HG02885 (cell line): ENCODE results near the gene FRMD6.
"Not testable (repeated sequence)": the region's sequence is repeated elsewhere in the genome, so short reads cannot be mapped to it uniquely, and the experiment has no call there.

Experiments
- ATAC-seq: cut with Tn5 transposase; IDR thresholded peaks from one replicate; pipeline ENCODE4 v1.9.1; 2021; ENCODE audit warnings: mild to moderate bottlenecking; ENCODE audit not compliant: unreplicated experiment, poor library complexity

FRMD6 gene

DNA sequence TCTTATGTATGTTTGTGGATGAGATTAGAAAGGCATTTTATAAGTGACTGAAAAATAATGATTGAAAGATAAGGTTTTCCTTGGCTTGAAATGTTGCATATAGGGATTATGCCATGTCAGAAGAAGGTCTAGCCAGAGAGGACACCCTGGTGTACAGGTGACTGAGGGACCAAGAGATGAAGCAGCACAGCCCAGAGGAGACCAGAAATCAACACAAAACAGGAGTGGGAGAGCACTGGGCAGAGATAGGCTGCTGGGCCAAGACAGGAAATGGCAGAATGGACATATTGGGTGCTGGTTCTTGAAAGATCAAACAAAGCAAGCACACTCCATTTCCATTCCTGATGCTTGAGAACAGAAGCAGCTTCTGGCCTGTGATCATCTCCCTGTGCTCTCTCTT lies 24.4 kb upstream of the FRMD6 start:
- ATAC-seq, result no peak

DNA sequence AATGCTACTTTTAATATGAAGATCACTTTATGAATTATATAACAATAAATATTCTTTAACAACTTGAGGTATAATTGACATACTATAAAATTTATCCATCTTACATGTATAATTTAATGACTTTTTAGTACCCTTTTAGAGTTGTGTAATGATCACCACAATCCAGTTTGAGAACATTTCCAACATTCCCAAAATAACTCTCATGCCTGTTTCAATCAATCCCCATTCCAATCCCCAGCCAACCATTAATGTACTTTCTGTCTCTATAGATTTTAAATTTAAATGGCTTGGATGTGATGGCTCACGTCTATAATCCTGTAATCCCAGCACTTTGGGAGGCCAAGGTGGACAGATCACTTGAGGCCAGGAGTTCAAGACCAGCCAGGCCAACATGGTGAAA lies 23.5 kb upstream of the FRMD6 start:
- no peak for ATAC-seq

DNA sequence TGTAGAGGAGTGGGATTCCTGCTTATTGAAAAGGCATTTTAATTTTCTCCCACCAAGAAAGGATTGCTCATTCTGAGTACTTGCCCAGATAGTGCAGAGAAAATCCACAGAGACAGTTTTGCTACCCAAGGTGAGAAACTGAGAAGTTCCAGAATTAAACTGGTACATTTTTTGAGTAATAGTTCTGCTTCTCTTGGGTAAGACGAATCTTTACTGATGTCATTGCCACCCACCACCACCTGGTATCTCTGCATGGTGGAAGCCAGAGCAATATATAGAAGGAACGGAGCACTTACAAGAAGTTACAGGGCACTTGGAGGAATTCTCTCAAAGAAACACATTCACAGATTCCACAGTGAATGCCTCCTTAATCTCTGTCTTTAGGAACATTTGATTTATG lies 20.7 kb upstream of the FRMD6 start:
- no peak for ATAC-seq

DNA sequence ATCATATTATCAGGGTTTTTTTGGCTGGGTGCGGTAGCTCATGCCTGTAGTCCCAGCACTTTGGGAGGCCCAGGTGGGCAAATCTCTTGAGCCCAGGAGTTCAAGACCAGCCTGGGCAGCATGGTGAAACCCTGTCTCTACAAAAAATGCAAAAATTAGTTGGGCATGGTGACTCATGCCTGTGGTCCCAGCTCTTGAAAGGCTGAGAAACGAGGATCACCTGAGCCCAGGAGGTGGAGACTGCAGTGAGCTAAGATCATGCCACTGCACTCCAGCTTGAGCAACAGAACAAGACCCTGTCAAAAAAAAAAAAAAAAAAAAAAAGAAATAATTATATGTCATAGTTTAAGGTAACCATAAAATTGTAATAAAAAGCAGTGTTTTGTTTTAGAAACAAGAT lies 18.4 kb upstream of the FRMD6 start:
- not testable (repeated sequence) for ATAC-seq

DNA sequence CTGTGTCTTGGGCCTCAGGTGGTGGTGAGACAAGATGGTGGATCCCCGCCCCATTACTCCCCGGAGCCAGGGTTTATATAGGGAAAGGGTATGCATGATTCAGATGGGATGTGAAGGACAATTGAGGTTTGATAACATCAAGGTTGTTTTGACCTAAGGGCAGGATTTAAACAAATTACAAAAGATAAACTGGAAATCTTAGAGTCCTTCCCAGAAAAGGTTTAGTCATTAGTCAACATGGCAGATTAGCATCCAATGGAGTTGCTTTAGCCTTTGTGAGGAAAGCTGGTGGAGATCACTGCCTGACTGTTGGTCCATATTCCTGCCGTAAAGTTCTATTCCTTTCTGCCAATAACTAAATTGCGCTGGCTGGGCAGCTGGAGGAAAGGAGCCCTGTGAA lies 15.6 kb upstream of the FRMD6 start:
- no peak for ATAC-seq

DNA sequence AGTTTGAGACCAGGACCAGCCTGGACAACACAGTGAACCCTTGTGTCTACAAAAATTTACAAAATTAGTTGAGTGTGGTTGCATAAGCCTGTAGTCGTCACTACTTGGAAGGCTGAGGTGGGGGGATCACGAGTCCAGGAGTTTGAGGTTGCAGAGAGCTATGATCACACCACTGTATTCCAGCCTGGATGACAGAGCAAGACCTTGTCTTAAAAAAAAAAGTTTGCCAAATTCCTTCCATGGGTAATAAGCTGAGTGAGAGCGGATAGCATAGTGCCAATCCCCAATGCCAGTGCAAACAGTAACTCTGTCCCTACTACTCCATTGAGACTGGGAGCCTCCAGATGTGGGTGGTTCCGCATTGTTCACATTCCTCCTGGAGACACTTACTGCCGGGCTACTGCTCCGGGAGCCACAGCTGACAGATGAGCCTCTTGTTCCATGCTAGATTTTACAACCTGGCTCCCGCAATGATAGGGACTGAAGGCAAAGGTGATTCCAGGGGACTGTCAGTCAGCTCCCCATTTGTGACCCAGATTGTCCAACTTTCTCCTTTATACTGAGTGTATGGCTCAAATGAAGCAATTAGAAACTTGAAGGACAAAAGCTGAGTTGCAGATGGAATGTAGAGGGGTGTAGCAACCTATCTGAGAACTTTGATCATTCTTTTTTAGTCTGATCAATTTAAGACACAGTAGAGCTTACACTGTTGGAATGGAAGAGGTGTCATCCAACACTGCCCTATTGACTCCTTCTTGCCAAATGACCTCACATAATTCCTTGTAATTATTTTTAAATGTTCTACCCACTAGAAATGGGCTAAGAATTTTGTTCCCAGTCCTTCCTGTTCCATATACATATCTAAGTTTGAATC lies 13.4 kb upstream of the FRMD6 start:
- ATAC-seq, result no peak

DNA sequence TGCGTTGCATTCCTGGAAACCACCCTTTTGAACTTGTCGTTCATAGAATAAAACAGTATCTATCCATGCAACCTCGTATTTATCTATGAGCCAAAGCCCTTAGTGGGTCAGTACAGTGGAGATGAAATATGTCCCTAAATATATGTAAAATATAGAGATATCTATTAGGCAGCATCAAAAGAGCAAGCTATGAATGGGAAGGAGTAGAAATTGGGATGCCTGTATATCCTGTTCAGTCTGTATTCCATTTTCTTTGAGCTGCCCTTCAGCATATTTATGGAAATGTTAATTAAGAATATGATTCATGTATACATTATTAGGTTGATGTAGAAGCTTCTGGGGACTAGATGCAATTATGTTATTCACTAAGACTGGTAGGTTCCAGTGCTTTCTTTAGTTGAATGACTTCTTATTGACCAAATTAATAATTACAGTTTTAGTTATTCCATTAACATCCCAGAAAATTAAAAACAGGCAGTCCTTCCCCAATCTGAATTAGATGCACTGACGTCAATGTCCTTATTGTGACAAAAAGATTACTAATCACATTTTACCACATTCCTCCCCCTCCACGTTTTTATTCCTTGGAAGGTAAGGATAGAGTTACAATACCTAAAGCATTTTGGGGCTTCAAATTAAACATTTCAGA lies 11.9 kb upstream of the FRMD6 start:
- ATAC-seq, result no peak

DNA sequence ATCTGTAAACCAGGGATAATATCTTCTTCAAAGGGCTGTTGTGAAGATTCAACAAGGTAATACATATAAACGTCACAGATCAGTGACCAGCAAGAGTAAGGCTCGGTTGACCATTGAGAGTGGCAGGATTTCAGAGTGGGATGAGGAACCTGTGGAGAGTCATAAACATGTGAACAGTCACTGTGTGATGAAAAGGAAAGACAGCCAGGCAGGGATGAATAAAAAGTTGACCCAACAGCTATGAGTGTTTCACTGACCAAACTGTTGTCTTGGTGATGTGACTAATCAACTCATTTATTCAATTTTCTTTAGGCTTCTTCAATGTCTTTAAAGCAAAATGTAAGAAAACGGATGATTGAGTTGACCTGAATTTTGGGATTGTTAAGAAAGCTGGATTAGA lies 8.6 kb upstream of the FRMD6 start:
- ATAC-seq, result no peak

DNA sequence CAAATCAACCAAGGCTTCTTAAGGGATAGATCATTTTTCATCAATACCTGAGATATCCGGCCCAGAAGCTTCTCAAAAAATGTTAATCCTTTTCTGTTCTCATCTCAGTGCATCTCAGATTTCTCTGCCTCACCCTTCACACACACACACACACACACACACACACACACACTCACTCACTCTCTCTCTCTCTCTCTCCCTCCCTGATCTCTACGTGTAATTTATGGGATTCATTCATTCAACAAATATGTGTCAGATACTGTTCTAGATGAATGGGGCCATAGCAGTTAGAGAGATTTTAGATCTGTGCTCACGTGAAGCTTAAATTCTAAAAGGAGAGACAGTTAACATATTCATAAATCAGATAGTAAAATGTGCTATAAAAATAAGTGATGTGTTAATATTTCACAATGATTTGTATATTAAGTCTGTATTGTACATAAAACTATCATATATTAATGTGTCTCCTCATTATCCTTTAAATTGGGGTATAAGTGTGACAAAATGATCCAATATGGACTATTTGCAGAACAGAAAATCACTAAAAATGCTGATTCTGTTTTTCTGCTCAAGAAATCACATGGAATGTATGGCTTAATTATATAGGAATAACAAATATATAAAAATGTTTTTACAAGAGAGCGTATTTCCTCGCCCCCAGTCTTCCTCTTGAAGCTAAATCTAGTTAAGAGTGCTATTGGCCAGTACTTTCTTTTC lies 7.3 kb upstream of the FRMD6 start:
- ATAC-seq, result no peak

DNA sequence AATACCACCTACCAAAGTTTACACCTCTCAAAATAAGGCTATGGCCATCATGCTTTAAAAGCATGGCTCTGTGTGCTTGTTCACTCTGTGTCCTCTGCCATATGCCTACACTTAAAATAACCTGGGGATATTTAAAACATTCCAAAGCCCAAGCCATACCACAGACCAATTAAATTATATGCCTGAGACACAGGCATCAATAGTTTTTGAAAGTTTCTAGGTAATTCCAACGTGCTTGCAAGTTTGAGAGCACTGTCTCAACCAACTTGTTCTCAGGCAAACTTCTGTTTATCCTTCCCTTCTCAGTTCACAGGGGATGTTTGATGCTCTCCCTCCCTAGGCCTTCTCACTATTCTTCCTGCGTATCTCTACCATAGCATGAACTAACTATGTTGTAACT lies 3.4 kb upstream of the FRMD6 start:
- no peak for ATAC-seq

DNA sequence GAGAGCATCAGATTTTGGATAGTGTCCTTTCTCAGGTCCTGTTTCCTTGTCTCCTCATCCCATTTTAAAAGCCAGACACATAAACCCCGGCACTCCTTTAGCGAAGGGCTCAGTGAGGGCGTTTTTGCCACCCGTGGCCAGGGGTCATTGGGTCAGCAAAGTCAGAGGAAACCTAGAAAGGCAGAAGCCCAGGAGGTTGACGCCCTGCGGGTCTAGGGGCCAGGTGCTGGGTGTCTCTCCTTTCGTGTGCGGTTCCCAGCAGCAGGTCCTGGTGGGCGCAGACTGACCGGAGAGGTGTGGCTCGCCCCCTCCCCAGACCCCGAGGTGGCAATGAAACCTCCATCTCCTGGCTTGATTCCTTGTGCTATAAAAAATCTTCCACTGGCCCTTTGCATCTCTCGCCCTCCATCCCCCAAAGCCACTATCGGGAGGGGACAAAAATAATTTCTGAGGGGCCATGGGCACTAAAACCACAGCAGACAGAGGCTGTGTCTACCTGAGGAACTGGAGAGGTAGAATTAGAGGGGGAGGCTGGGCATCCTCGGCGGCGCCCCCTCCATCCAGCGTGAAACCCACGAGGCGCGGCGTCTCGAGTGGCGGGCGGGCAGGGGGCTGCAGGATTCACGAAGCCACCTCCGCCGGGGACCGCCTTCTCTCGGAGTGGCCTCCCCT lies 858 bp upstream of the FRMD6 start:
- no peak for ATAC-seq

DNA sequence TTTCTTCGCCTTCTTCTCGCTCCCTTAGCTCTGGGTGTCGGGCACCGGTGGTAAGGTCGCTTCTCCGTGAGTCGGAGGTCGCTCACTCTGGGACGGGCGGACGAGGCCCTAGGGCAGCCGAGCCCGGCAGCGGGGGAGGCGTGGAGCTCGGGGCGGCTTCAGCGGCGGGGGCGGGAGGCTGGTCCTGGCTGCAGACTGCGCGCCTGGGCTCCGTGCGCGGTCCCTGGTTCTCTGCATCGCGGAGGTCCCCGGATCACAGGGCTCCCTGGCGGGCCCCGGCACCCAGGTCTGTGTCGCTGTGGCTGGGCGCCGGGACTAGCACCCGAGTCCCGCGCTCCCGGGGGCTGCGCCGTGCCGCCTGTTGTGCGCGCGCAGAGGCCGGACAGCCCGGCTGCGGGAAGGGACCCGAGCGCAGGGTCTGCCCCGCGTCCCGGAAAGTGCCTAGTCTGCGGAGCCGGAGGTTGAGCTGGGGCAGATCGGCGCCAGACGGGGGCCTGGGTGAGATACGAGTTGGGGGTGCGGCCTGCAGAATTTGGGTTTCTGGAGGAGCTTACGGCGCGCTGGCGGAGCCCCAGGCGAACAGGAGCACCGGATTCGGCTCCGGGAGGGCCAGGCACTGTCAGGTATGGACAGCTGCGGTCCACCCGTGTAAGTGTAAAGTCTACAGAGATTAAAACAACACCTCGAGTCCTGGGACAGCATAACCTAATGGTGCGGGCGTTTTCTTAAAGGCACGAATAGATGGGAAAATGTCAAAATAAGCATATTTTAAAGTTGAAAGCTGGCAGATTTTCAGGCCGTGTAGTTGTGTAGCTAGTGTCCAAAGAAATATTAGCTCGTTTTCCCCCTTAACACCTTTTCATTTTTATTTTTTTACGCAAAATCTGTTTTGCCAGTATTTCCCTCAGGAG lies 713 bp downstream of the FRMD6 start:
- ATAC-seq, result peak; percentile 48

DNA sequence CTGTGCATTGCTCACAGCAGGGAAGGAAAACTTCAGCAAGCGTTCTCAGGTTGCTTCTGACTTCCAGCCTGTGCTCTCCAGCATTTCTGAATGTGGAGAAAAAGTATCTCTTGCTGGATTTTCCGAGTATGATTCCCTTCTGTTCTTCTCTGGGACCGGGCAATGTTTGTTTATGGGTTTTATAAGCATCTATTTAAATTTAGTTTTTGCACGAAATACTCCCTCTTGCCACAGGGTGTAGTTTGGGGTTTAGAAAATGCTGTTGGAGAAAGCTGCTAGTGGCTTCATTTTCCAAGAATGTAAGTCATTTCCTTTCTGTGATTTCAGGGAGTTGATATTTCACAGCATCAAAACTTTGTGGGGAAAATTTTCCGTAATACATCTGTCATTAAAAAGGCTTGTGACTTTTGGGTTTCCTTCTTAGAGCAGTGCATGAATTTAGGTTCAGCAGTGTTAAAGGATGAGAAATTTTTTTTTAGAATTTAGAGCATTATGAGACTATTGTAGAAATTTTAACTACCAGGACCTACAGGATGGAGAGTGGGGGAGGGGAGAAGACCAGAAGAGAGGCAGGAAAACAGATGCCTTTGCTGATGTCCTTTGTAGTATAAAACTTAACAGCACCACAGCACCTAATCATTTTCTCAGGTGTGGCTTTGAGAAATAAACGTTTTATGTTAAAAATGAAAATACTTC lies 1.5 kb downstream of the FRMD6 start:
- ATAC-seq, result no peak

DNA sequence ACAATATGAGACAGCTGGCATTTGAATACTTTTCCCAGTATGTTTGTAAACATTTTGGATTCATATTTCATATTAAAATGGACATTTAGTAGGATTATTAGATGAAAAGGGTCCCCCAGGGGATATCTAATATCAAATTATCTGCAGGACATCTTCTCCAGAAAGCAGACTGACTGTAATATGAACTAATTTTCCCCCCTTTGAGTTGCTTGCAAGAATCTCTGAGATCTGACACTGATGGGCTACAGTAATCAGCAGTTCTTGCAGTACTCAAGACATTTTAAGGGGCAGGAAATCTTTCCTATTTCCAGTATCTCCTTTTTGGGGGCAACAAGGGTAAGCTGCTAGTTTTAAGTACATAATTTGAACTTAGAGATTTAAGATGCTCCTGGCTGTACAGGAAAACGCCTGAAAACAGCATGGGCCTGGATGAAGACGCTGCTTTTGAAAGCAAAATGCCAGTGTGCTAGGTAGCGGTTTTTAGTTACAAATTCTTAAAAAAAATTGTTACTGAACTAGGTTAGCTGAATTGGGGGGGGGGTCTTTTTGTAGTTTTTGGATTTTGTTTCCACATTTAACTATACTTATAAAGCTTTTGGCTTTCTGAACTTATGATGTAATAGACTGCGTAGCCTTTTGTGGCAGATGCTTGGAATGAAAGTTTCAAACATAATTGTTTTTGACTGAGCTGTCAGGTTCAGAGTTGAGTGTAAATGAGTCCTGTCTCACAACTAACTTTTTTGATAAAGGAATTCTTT lies 2.2 kb downstream of the FRMD6 start:
- ATAC-seq, result no peak

DNA sequence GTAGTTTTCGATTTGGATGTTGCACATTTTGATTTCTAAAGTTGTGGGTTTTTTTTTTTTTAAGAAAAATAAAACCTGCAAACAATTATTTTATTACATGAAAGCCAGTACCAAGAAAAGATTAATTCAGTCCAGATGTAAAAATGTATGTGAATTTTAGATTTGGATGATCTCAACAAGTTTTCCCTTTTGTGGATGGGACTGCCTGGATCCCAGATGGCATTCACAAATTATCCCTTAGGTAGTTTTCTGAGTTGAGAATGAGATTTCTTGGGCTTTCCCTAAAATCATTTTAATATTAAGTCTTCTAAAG lies 2.8 kb downstream of the FRMD6 start:
- no peak for ATAC-seq

DNA sequence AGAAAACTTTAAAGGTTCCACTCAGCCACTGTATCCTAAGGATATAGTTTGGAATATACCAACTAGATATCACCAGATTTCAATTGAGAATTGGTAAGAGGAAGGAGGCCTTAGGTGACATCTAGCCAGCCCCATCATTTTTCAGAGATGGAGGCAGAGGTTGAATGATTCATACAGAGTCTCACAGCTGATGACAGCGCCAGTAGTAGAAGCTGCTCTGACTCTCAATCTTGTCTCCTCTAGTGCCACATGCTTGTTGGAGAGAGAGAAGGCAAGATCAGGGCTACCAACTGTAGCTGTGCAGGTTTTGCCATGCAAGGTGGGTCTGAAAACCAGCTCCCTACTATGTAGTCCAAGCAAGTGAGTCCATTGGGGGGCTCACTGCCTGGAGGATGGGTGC lies 6.1 kb downstream of the FRMD6 start:
- ATAC-seq, result no peak

DNA sequence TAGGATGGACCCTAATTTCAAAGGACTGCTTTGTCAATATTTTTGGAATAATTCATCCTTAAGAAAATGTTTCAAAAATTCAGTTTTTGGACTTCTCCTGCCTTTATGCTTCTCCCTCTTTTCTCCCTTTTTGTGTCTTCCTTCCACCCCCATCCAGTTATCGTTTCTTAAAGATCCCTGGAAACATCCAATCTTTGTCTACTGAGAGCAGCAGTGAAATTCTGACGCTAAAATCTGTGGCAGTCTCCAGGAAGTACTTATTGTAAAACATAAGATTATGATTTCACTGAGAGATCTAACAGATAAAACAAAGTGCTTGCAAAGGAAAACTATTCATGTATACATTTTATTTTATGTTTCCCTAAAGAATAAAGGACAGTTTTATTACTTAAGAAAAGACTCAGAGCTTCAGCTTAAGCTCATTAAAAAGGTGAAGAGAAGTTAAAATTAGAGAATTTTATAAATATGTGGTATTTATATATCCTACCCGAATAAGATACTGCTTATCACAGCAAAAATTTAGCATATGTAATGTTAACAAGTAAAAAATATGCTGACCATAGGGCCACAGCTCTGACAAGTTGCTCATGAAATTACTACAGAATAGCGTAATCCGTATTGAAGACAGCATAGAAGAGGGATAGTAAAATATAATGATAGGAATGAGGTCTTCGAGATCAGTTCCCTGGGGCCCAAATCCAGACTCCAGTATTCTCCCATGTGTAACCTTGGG lies 6.9 kb downstream of the FRMD6 start:
- ATAC-seq, result no peak

DNA sequence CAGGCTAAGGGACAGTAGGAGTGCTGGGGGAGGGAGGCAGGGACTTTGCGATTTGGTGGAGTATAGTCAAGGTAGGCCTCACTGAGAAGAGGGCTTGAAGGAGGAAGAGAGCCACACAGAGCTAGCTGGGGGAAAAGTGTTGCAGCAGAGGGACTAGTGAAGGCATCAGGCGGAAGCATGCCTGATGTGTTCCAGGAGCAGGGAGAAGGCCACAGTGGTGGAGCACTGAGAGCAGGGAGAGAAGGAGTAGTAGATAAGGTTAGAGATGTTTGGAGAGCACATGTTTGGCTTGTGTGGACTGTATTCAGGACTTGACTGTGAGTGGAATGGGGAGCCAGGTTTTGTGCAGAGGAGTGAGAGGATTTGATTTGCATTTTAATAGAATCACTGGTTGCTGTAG lies 9.0 kb downstream of the FRMD6 start:
- ATAC-seq, result no peak
